Pancreas (tissue), 10 donors: ENCODE results near the gene PHIP. TPM values are rescaled to one million over a fixed set of nuclear protein-coding genes. Genes with fewer than 3 reads are reported as not detected.

Source experiments
- ATAC-seq, 4 donors: fragments of 200-7000 bp; cut with Tn5 transposase; one replicate each; pipeline versions ENCODE4 v1.8.0 to v1.9.1; 2020; ENCODE audit warnings: mild to moderate bottlenecking in 4 of 4, moderate library complexity in 4 of 4
- DNase-seq, 6 donors: peaks; one replicate each; pipeline ENCODE4 v3.0.0-alpha.2; 2020
- FAIRE-seq: peaks from 2 replicates; lab custom pipeline; 2012; peaks lifted over from hg19 to GRCh38; lab: Jason Lieb, UNC
- H3K27ac ChIP-seq, 4 donors: fragments of 200-600 bp; sonication (generic); 1 replicate in 3 of 4; 2 replicates in 1 of 4; pipeline versions ENCODE4 v1.5.0 to v1.8.0; 2020
- H3K27me3 ChIP-seq, 4 donors: fragments of 200-600 bp; one replicate each; pipeline ENCODE4 v1.8.0; 2021
- H3K36me3 ChIP-seq, 3 donors: fragments of 200-600 bp; sonication (generic) in 1 of 3; one replicate each; pipeline versions ENCODE4 v1.5.0 to v1.8.0; 2020 to 2021
- H3K4me1 ChIP-seq, 3 donors: fragments of 200-600 bp; one replicate each; pipeline ENCODE4 v1.8.0; 2021
- H3K4me3 ChIP-seq, 4 donors: fragments of 200-600 bp; sonication (generic) in 2 of 4; one replicate each; pipeline versions ENCODE4 v1.5.0 to v1.8.0; 2020 to 2021
- H3K9me3 ChIP-seq, 4 donors: fragments of 200-600 bp; one replicate each; pipeline ENCODE4 v1.8.0; 2021
- CTCF ChIP-seq, 4 donors: fragments of 200-600 bp; sonication (generic) in 3 of 4; IDR thresholded peaks; one replicate each; pipeline versions ENCODE4 v1.5.0 to v1.8.0; 2021; ENCODE audit warnings: antibody characterized with exemption in 4 of 4
- WGBS, 2 donors: extraction: QIAGEN DNeasy Blood & Tissue Kit; methylation state at CpG; one replicate each; pipeline ENCODE4 v1.1.7; 2013; 5-methylcytosine and 5-hydroxymethylcytosine counted together
- intact Hi-C, 3 donors: fragments of 100-400 bp; cut with DNase I; formaldehyde crosslinking; loops; one replicate each; pipeline versions ENCODE4 v1.11.1 to v1.14.2; 2022
- polyA plus RNA-seq, 2 donors: library from polyadenylated mRNA; stranded (reverse); fragments of 200-250 nt; gene quantifications; one replicate each; pipeline ENCODE4 v1.2.3, GENCODE V29; 2013
- total RNA-seq, 6 donors: library from RNA; stranded (reverse); fragmentation: NEBNext Ultra II Directional in 4 of 6; extraction: Animal tissue kit (Norgen Biotek cat#: 25700) in 4 of 6; gene quantifications; one replicate each; pipeline versions ENCODE4 v1.2.1 to v1.2.4, GENCODE V29; 2021 to 2023
- donor health status: healthy with polysubstance abuse.
- donor health status: DM: no; HTN: no; CAD: no; lungs with moderate emphysema.
- donor health status: DM: no; HTN: no; CAD: no.
- donor health status: control.
- donor health status: control.
- donor health status: Bipolar disorder and iron deficiency.
- donor health status: DM: yes; HTN: yes; CAD: no.
- donor health status: DM: no; HTN: no; CAD: no.
- donor health status: DM: no; HTN: no; CAD: no.
- donor health status: DM: yes; HTN: yes; CAD: no.

PHIP gene
- total and polyA plus RNA-seq, 8 donors = 8.3 to 17.9 (median 11.0) TPM

GRCh38 chr6:79048611-79049010, 29.4 kb downstream of the PHIP start:
- no peaks in the 10 kb centered on the region for H3K9me3 ChIP-seq
- no peak overlapping the region for H3K27ac ChIP-seq
- peak in 1 of 4 donors; percentile 21 for TF ChIP-seq CTCF (IDR thresholded peaks at IDR 0.05)
- H3K36me3 ChIP-seq = peaks cover 0 to 11% (median 0%) of the 10 kb centered on the region in 3 donors
- no peaks in the 10 kb centered on the region for H3K27me3 ChIP-seq
- 96 to 97% methylated on average over 2 of the region's 2 CpGs for WGBS, 2 donors
- intact Hi-C loops = no loop called here
- FAIRE-seq = no peak
- ATAC-seq = peak in 1 of 4 donors; percentile 38
- H3K4me3 ChIP-seq = no peak overlapping the region
- no peak for DNase-seq
- H3K4me1 ChIP-seq = peaks cover 0 to 6% (median 0%) of the 10 kb centered on the region in 3 donors

GRCh38 chr6:79047072-79047471, 31.0 kb downstream of the PHIP start:
- WGBS, 2 donors = 97 to 99% methylated on average over 2 of the region's 2 CpGs
- no peaks in the 10 kb centered on the region for H3K27me3 ChIP-seq
- H3K9me3 ChIP-seq = no peaks in the 10 kb centered on the region
- peaks cover 0 to 8% (median 0%) of the 10 kb centered on the region in 3 donors for H3K36me3 ChIP-seq
- intact Hi-C loops = no loop called here
- FAIRE-seq = no peak
- no peak overlapping the region for H3K27ac ChIP-seq
- peaks cover 0 to 6% (median 5%) of the 10 kb centered on the region in 3 donors for H3K4me1 ChIP-seq
- DNase-seq = no peak
- ATAC-seq = no peak
- no peak for TF ChIP-seq CTCF (IDR thresholded peaks at IDR 0.05)
- H3K4me3 ChIP-seq = no peak overlapping the region

- peaks cover 0 to 9% (median 7%) of the 10 kb centered on the region in 3 donors for H3K36me3 ChIP-seq
- WGBS, 2 donors = 36 to 37% methylated on average over 2 of the region's 2 CpGs
- intact Hi-C loops = no loop called here
Observed at GRCh38 chr6:79045966-79046365, 32.1 kb downstream of the PHIP start.

GRCh38 chr6:79042799-79043126, 35.3 kb downstream of the PHIP start:
- intact Hi-C loops = no loop called here
- TF ChIP-seq CTCF (IDR thresholded peaks at IDR 0.05) = no peak
- H3K36me3 ChIP-seq = peaks cover 0 to 11% (median 11%) of the 10 kb centered on the region in 3 donors
- no peaks in the 10 kb centered on the region for H3K9me3 ChIP-seq
- ATAC-seq (peak in 3 of 4 donors; percentile 56 to 63 (median 61)), FAIRE-seq (no peak), DNase-seq (no peak)
- peaks cover 0 to 5% (median 0%) of the 10 kb centered on the region in 3 donors for H3K4me1 ChIP-seq
- H3K27ac ChIP-seq = no peak overlapping the region
- WGBS, 2 donors = 29 to 31% methylated on average over 5 of the region's 5 CpGs
- no peak overlapping the region for H3K4me3 ChIP-seq
- no peaks in the 10 kb centered on the region for H3K27me3 ChIP-seq

More at GRCh38 chr6:79045966-79046365, 32.1 kb downstream of the PHIP start:
- peaks cover 0 to 5% (median 5%) of the 10 kb centered on the region in 3 donors for H3K4me1 ChIP-seq
- TF ChIP-seq CTCF (IDR thresholded peaks at IDR 0.05) = no peak
- no peak for FAIRE-seq
- no peaks in the 10 kb centered on the region for H3K27me3 ChIP-seq
- no peaks in the 10 kb centered on the region for H3K9me3 ChIP-seq
- H3K27ac ChIP-seq = no peak overlapping the region
- no peak for DNase-seq
- no peak overlapping the region for H3K4me3 ChIP-seq
- peak in 1 of 4 donors; percentile 11 for ATAC-seq

- WGBS, 2 donors = 37 to 54% methylated on average over 1 of the region's 1 CpG
- DNase-seq = no peak
- Histone ChIP-seq H3K27me3 (no peaks in the 10 kb centered on the region), H3K4me1 (peaks cover 0 to 5% (median 0%) of the 10 kb centered on the region in 3 donors), H3K9me3 (no peaks in the 10 kb centered on the region), H3K27ac (no peak overlapping the region), H3K36me3 (peaks cover 0 to 16% (median 11%) of the 10 kb centered on the region in 3 donors), H3K4me3 (no peak overlapping the region)
- no peak for ATAC-seq
- FAIRE-seq = peak; percentile 54
- no peak for TF ChIP-seq CTCF (IDR thresholded peaks at IDR 0.05)
- intact Hi-C loops = no loop called here
Observed at GRCh38 chr6:79042088-79042798, 35.8 kb downstream of the PHIP start.
